OCI-LY1 (cell line): ENCODE results near the gene DENND5B.

Experiments used
- H2AFZ ChIP-seq: fragments of 200-600 bp; sonication (generic), shearing (Covaris generic); 2 replicates; pipeline ENCODE4 v1.6.0; 2014; ENCODE audit warnings: antibody characterized with exemption, mild to moderate bottlenecking, low read length
- H3F3A ChIP-seq: fragments of 200-600 bp; sonication (generic), shearing (Covaris generic); 2 replicates; pipeline ENCODE4 v1.6.0; 2014; ENCODE audit warnings: mild to moderate bottlenecking, antibody characterized with exemption, low read length, moderate library complexity; ENCODE audit not compliant: insufficient read depth
- H3K27ac ChIP-seq: fragments of 200-600 bp; sonication (generic); 2 replicates; pipeline ENCODE4 v1.5.1; 2014; ENCODE audit warnings: low read length, mixed run types, mild to moderate bottlenecking, low read depth; ENCODE audit not compliant: poor library complexity, severe bottlenecking
- H3K27me3 ChIP-seq: fragments of 200-600 bp; sonication (generic); 2 replicates; pipeline ENCODE4 v1.6.0; 2014; ENCODE audit warnings: antibody characterized with exemption, mild to moderate bottlenecking, low read length, moderate library complexity; ENCODE audit not compliant: insufficient read depth
- H3K36me3 ChIP-seq: fragments of 200-600 bp; sonication (generic); 2 replicates; pipeline ENCODE4 v1.6.1; 2014; ENCODE audit warnings: mild to moderate bottlenecking, antibody characterized with exemption, low read length, moderate library complexity, mixed read lengths; ENCODE audit not compliant: insufficient read depth
- H3K4me1 ChIP-seq: fragments of 200-600 bp; sonication (generic); 2 replicates; pipeline ENCODE4 v1.5.1; 2014; ENCODE audit warnings: mild to moderate bottlenecking, low read length, moderate library complexity; ENCODE audit not compliant: insufficient read depth, severe bottlenecking
- H3K4me2 ChIP-seq: fragments of 200-600 bp; sonication (generic), shearing (Covaris generic); 2 replicates; pipeline ENCODE4 v1.6.1; 2014; ENCODE audit warnings: low read length
- H3K4me3 ChIP-seq: fragments of 200-600 bp; sonication (generic); 2 replicates; pipeline ENCODE4 v1.5.1; 2014; ENCODE audit warnings: low read length, low read depth, mild to moderate bottlenecking, mixed read lengths; ENCODE audit not compliant: poor library complexity, severe bottlenecking
- H3K79me2 ChIP-seq: fragments of 200-600 bp; shearing (Covaris generic); 2 replicates; pipeline ENCODE4 v1.6.1; 2016; ENCODE audit warnings: mixed run types, low read length, mixed read lengths; ENCODE audit not compliant: insufficient read depth
- H3K9ac ChIP-seq: fragments of 200-600 bp; sonication (generic), shearing (Covaris generic); 2 replicates; pipeline ENCODE4 v1.6.1; 2014; ENCODE audit warnings: mild to moderate bottlenecking, low read length, mixed read lengths
- H3K9me2 ChIP-seq: fragments of 200-600 bp; sonication (generic), shearing (Covaris generic); 2 replicates; pipeline ENCODE4 v1.6.1; 2014; ENCODE audit warnings: low read depth, mild to moderate bottlenecking, low read length, mixed read lengths
- H3K9me3 ChIP-seq: fragments of 200-600 bp; shearing (Covaris generic); 2 replicates; pipeline ENCODE4 v1.6.1; 2014; ENCODE audit warnings: low read length, mixed read lengths
- H4K20me1 ChIP-seq: fragments of 200-600 bp; sonication (generic), shearing (Covaris generic); 2 replicates; pipeline ENCODE4 v1.6.0; 2016; ENCODE audit warnings: mild to moderate bottlenecking, low read length; ENCODE audit not compliant: insufficient read depth
- EZH2 ChIP-seq: fragments of 200-600 bp; sonication (generic), shearing (Covaris generic); IDR thresholded peaks from 2 replicates; pipeline ENCODE4 v1.8.0; 2017; ENCODE audit warnings: borderline replicate concordance, mixed run types, mild to moderate bottlenecking, antibody characterized with exemption, low read length, moderate library complexity, mixed read lengths
- TF ChIP-seq, protein P1 (sequence below): fragments of 200-600 bp; sonication (generic), shearing (Covaris generic); IDR thresholded peaks from 2 replicates; pipeline ENCODE4 v1.5.1; 2017; ENCODE audit warnings: mild to moderate bottlenecking, antibody characterized with exemption, low read length, moderate library complexity, mixed read lengths

DENND5B gene

DNA sequence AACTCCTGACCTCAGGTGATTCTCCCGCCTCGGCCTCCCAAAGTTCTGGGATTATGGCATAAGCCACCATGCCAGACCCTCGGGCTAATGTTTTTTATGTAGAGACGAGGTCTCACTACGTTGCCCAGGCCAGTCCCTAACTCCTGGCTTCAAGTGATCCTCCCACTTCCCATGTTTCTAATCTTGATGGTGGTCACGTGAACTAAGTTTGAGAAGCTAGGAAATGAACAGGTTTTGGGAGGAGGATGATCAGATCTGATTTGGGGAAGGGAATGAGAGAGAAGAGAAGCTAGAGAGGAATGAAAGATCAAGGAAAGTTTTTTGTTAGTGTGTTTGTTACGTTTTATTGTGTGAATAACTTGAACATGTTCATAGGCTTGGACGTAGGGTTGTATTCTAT lies 247.8 kb downstream of the DENND5B start:
- Histone ChIP-seq H3K27ac (no peak overlapping the region), H3K36me3 (no peaks in the 10 kb centered on the region), H3K9me2 (no peaks in the 10 kb centered on the region), H3K27me3 (no peaks in the 10 kb centered on the region), H3K4me1 (no peaks in the 10 kb centered on the region), H3K79me2 (no peaks in the 10 kb centered on the region), H3K4me2 (no peak overlapping the region), H3K4me3 (no peak overlapping the region), H2AFZ (no peak overlapping the region), H4K20me1 (no peaks in the 10 kb centered on the region), H3F3A (no peaks in the 10 kb centered on the region), H3K9me3 (no peaks in the 10 kb centered on the region), H3K9ac (no peak overlapping the region)
- TF ChIP-seq EZH2: no peak
- TF ChIP-seq, protein P1, sequence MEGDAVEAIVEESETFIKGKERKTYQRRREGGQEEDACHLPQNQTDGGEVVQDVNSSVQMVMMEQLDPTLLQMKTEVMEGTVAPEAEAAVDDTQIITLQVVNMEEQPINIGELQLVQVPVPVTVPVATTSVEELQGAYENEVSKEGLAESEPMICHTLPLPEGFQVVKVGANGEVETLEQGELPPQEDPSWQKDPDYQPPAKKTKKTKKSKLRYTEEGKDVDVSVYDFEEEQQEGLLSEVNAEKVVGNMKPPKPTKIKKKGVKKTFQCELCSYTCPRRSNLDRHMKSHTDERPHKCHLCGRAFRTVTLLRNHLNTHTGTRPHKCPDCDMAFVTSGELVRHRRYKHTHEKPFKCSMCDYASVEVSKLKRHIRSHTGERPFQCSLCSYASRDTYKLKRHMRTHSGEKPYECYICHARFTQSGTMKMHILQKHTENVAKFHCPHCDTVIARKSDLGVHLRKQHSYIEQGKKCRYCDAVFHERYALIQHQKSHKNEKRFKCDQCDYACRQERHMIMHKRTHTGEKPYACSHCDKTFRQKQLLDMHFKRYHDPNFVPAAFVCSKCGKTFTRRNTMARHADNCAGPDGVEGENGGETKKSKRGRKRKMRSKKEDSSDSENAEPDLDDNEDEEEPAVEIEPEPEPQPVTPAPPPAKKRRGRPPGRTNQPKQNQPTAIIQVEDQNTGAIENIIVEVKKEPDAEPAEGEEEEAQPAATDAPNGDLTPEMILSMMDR: no peak

DNA sequence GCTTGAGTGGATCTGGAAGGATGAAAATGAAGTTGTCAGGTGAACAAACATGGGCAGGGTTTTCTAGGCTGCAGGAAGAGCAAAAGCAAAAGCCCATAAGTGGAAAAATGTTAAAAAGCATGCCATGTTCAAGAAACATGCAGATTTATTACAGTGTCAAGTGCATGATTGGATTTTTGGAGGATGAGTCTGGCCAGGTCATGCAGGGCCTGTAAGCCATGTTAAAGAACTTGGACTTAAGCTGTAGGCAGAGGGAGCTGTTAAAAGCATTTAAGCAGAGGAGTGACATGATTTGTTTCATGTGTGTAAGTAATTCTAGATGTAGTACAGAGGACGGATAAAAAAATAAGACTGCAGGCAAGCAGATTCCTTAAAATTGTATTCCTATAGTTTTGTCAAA lies 248.7 kb downstream of the DENND5B start:
- H3K27me3 ChIP-seq: no peaks in the 10 kb centered on the region
- no peaks in the 10 kb centered on the region for H3K4me1 ChIP-seq
- no peaks in the 10 kb centered on the region for H3K9me2 ChIP-seq
- H3K4me2 ChIP-seq: no peak overlapping the region
- H3K9ac ChIP-seq: no peak overlapping the region
- no peaks in the 10 kb centered on the region for H3K9me3 ChIP-seq
- no peak overlapping the region for H3K27ac ChIP-seq
- H3K36me3 ChIP-seq: no peaks in the 10 kb centered on the region
- no peak overlapping the region for H3K4me3 ChIP-seq
- TF ChIP-seq, protein P1: no peak
- no peak for TF ChIP-seq EZH2
- no peaks in the 10 kb centered on the region for H3F3A ChIP-seq
- H4K20me1 ChIP-seq: no peaks in the 10 kb centered on the region
- H2AFZ ChIP-seq: no peak overlapping the region
- no peaks in the 10 kb centered on the region for H3K79me2 ChIP-seq

DNA sequence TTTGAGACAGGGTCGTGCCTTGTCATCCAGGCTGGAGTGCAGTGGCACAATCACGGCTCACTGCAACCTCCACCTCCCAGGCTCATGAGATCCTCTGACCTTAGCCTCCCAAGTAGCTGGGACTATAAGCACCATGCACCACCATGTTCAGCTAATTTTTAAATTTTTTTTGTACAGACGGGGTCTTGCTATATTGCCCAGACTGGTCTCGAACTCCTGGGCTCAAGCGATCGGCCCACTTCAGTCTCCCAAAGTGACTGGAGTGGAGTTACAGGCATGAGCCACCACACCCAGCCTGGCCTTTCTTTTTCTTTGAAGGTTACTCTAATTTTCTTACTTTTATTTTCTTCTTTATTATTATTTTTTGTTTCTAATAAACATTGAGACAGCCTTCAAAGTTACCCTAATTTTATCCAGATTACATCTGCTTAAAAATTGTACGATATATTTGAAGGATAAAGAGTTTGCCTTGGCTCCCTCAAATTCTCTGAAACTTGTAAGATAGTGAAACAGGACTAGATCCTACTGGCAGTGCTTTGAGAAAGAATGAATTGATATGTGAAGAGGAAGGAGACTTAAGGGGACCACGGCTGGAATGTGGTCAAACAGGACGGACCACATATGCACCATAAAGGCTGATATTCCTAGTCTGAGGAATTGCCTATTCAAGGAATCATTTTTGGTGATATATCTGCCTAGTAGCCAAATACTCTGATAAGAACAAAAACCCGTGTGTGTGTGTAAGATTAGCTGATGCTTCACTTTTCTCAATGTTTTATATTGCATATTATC lies 250.9 kb downstream of the DENND5B start:
- H3K4me1 ChIP-seq: no peaks in the 10 kb centered on the region
- H3K9me2 ChIP-seq: no peaks in the 10 kb centered on the region
- H3K79me2 ChIP-seq: no peaks in the 10 kb centered on the region
- H3K27ac ChIP-seq: no peak overlapping the region
- no peaks in the 10 kb centered on the region for H4K20me1 ChIP-seq
- no peaks in the 10 kb centered on the region for H3K27me3 ChIP-seq
- H3K9me3 ChIP-seq: no peaks in the 10 kb centered on the region
- H3F3A ChIP-seq: no peaks in the 10 kb centered on the region
- no peak overlapping the region for H3K4me3 ChIP-seq
- no peak overlapping the region for H3K4me2 ChIP-seq
- no peak overlapping the region for H2AFZ ChIP-seq
- no peaks in the 10 kb centered on the region for H3K36me3 ChIP-seq
- no peak overlapping the region for H3K9ac ChIP-seq
- TF ChIP-seq, protein P1: no peak
- no peak for TF ChIP-seq EZH2
